T-helper 2 cell treated with Interferon-gamma antibody and Interleukin-4, amounts not matched to agents 5 μg/mL and 100 μg/mL, for 36 hours (primary cell): Measurements from ENCODE around the gene CDT1.

Experiments
- DNase-seq: peaks from one replicate; pipeline ENCODE4 v3.0.0; 2021; ENCODE audit warnings: low spot score
- H3K27ac Mint-ChIP-seq: one replicate; pipeline ENCODE4 v1.8.0; 2021; ENCODE audit warnings: mild to moderate bottlenecking, mixed read lengths
- H3K27me3 Mint-ChIP-seq: one replicate; pipeline ENCODE4 v1.8.0; 2021; ENCODE audit warnings: low read depth, mixed read lengths
- H3K36me3 Mint-ChIP-seq: one replicate; pipeline ENCODE4 v1.8.0; 2021; ENCODE audit warnings: low read depth, mixed read lengths
- H3K4me1 Mint-ChIP-seq: one replicate; pipeline ENCODE4 v1.8.0; 2021; ENCODE audit warnings: low read depth, mixed read lengths
- H3K4me3 Mint-ChIP-seq: one replicate; pipeline ENCODE4 v1.8.0; 2022; ENCODE audit warnings: mild to moderate bottlenecking, moderate library complexity, mixed read lengths
- H3K9me3 Mint-ChIP-seq: one replicate; pipeline ENCODE4 v1.8.0; 2021; ENCODE audit warnings: mixed read lengths

CDT1 gene

GRCh38 chr16:88844419-88845036 is 40.9 kb downstream of the CDT1 start:
- H3K4me1 Mint-ChIP-seq, result no peaks in the 10 kb centered on the region
- H3K36me3 Mint-ChIP-seq, result no peaks in the 10 kb centered on the region
- H3K4me3 Mint-ChIP-seq, result no peak overlapping the region
- H3K27ac Mint-ChIP-seq, result no peak overlapping the region
- no peak for DNase-seq
- no peaks in the 10 kb centered on the region for H3K9me3 Mint-ChIP-seq
- no peaks in the 10 kb centered on the region for H3K27me3 Mint-ChIP-seq

GRCh38 chr16:88846088-88846487 is 42.5 kb downstream of the CDT1 start:
- DNase-seq, result no peak
- Mint-ChIP-seq H3K27ac (no peak overlapping the region), H3K4me3 (no peak overlapping the region), H3K27me3 (no peaks in the 10 kb centered on the region), H3K9me3 (no peaks in the 10 kb centered on the region), H3K36me3 (no peaks in the 10 kb centered on the region), H3K4me1 (no peaks in the 10 kb centered on the region)

- H3K4me3 Mint-ChIP-seq, result no peak overlapping the region
Measured at GRCh38 chr16:88847654-88848053, 44.1 kb downstream of the CDT1 start.

GRCh38 chr16:88848557-88848956 is 45.0 kb downstream of the CDT1 start:
- H3K27ac Mint-ChIP-seq, result no peak overlapping the region
- no peak overlapping the region for H3K4me3 Mint-ChIP-seq
- no peaks in the 10 kb centered on the region for H3K36me3 Mint-ChIP-seq
- no peaks in the 10 kb centered on the region for H3K4me1 Mint-ChIP-seq
- H3K27me3 Mint-ChIP-seq, result no peaks in the 10 kb centered on the region
- DNase-seq, result no peak
- no peaks in the 10 kb centered on the region for H3K9me3 Mint-ChIP-seq

More at GRCh38 chr16:88847654-88848053, 44.1 kb downstream of the CDT1 start:
- no peak for DNase-seq
- no peaks in the 10 kb centered on the region for H3K9me3 Mint-ChIP-seq
- no peaks in the 10 kb centered on the region for H3K36me3 Mint-ChIP-seq
- no peak overlapping the region for H3K27ac Mint-ChIP-seq
- H3K4me1 Mint-ChIP-seq, result no peaks in the 10 kb centered on the region
- H3K27me3 Mint-ChIP-seq, result no peaks in the 10 kb centered on the region

GRCh38 chr16:88850531-88851199 is 47.1 kb downstream of the CDT1 start:
- no peaks in the 10 kb centered on the region for H3K27me3 Mint-ChIP-seq
- no peak overlapping the region for H3K4me3 Mint-ChIP-seq
- H3K36me3 Mint-ChIP-seq, result peaks cover 2% of the 10 kb centered on the region
- no peak for DNase-seq
- H3K27ac Mint-ChIP-seq, result no peak overlapping the region
- peaks cover 4% of the 10 kb centered on the region for H3K4me1 Mint-ChIP-seq
- no peaks in the 10 kb centered on the region for H3K9me3 Mint-ChIP-seq

- Mint-ChIP-seq H3K27ac (no peak overlapping the region), H3K27me3 (no peaks in the 10 kb centered on the region), H3K36me3 (peaks cover 2% of the 10 kb centered on the region), H3K9me3 (no peaks in the 10 kb centered on the region), H3K4me1 (peaks cover 4% of the 10 kb centered on the region), H3K4me3 (no peak overlapping the region)
- no peak for DNase-seq
Measured at GRCh38 chr16:88851616-88852015, 48.0 kb downstream of the CDT1 start.

GRCh38 chr16:88853325-88853941 is 49.8 kb downstream of the CDT1 start:
- no peak for DNase-seq
- no peaks in the 10 kb centered on the region for H3K9me3 Mint-ChIP-seq

GRCh38 chr16:88854306-88855111 is 50.9 kb downstream of the CDT1 start:
- Mint-ChIP-seq H3K36me3 (peaks cover 5% of the 10 kb centered on the region), H3K27ac (no peak overlapping the region), H3K4me3 (peak overlapping the region; percentile 75), H3K9me3 (no peaks in the 10 kb centered on the region), H3K4me1 (peaks cover 11% of the 10 kb centered on the region), H3K27me3 (no peaks in the 10 kb centered on the region)
- DNase-seq, result no peak

More at GRCh38 chr16:88853325-88853941, 49.8 kb downstream of the CDT1 start:
- Mint-ChIP-seq H3K36me3 (peaks cover 4% of the 10 kb centered on the region), H3K27me3 (no peaks in the 10 kb centered on the region), H3K4me3 (no peak overlapping the region), H3K4me1 (peaks cover 11% of the 10 kb centered on the region), H3K27ac (no peak overlapping the region)

GRCh38 chr16:88855176-88855575 is 51.6 kb downstream of the CDT1 start:
- Mint-ChIP-seq H3K4me3 (peak overlapping the region; percentile 75), H3K27me3 (no peaks in the 10 kb centered on the region)

GRCh38 chr16:88855736-88856121 is 52.1 kb downstream of the CDT1 start:
- H3K4me1 Mint-ChIP-seq, result peaks cover 11% of the 10 kb centered on the region
- peaks cover 9% of the 10 kb centered on the region for H3K36me3 Mint-ChIP-seq
- H3K27me3 Mint-ChIP-seq, result no peaks in the 10 kb centered on the region
- DNase-seq, result no peak
- H3K4me3 Mint-ChIP-seq, result peak overlapping the region; percentile 78
- H3K27ac Mint-ChIP-seq, result no peak overlapping the region
- no peaks in the 10 kb centered on the region for H3K9me3 Mint-ChIP-seq

More at GRCh38 chr16:88855176-88855575, 51.6 kb downstream of the CDT1 start:
- Mint-ChIP-seq H3K36me3 (peaks cover 8% of the 10 kb centered on the region), H3K4me1 (peaks cover 11% of the 10 kb centered on the region), H3K9me3 (no peaks in the 10 kb centered on the region), H3K27ac (peak overlapping the region; percentile 68)
- DNase-seq, result no peak

- Mint-ChIP-seq H3K27ac (no peak overlapping the region), H3K4me1 (peaks cover 11% of the 10 kb centered on the region)
Measured at GRCh38 chr16:88856122-88856827, 52.7 kb downstream of the CDT1 start.

GRCh38 chr16:88856828-88857727 is 53.5 kb downstream of the CDT1 start, which contains the start of the genes GALNS and TRAPPC2L:
GALNS (minus strand) TSS chr16:88856947; CDS start chr16:88856877, 70 bp downstream.
TRAPPC2L (plus strand) TSS chr16:88857127; CDS start chr16:88857151, 24 bp downstream.
- Mint-ChIP-seq H3K9me3 (no peaks in the 10 kb centered on the region), H3K4me1 (peaks cover 11% of the 10 kb centered on the region), H3K36me3 (peaks cover 11% of the 10 kb centered on the region), H3K27ac (peak within 1 kb of the TSS; percentile 94), H3K4me3 (peak within 1 kb of the TSS; percentile 99), H3K27me3 (no peaks in the 10 kb centered on the region)
- DNase-seq, result peak; percentile 98

More at GRCh38 chr16:88856122-88856827, 52.7 kb downstream of the CDT1 start:
- Mint-ChIP-seq H3K9me3 (no peaks in the 10 kb centered on the region), H3K36me3 (peaks cover 11% of the 10 kb centered on the region), H3K4me3 (peak overlapping the region; percentile 99), H3K27me3 (no peaks in the 10 kb centered on the region)
- no peak for DNase-seq
